ENCODE data around the gene MYO1A. TPM values are rescaled to one million over a fixed set of nuclear protein-coding genes. Genes with fewer than 3 reads are reported as not detected.

The MYO1A gene
- total and polyA plus RNA-seq, 2 of the 13 experiments (the other 11 are each of a cell fraction or from before 2014, with no cell fraction given) = 5.3 to 6.0 TPM

- TF ChIP-seq AFF4 (CRISPR knock-in tag; IDR thresholded peaks at IDR 0.05) (no peak), SMAD9 (CRISPR knock-in tag; IDR thresholded peaks at IDR 0.05) (no peak), REXO4 (CRISPR knock-in tag; IDR thresholded peaks at IDR 0.05; ENCODE audit: borderline replicate concordance) (no peak), ATM (IDR thresholded peaks at IDR 0.05; ENCODE audit: borderline replicate concordance) (no peak), ZNF574 (CRISPR knock-in tag; IDR thresholded peaks at IDR 0.05) (peak; percentile 62), NCOA5 (CRISPR knock-in tag; IDR thresholded peaks at IDR 0.05) (no peak), HOXA9 (CRISPR knock-in tag; IDR thresholded peaks at IDR 0.05; ENCODE audit: borderline replicate concordance) (peak; percentile 74), BHLHE40 (IDR thresholded peaks at IDR 0.05; ENCODE audit: low read length) (peak; percentile 100), ZNF75D (CRISPR knock-in tag; IDR thresholded peaks at IDR 0.05; ENCODE audit: borderline replicate concordance) (no peak), TGIF2 (CRISPR knock-in tag; IDR thresholded peaks at IDR 0.05) (peak; percentile 80; the same call in 1 of the 2 replicates), YEATS2 (CRISPR knock-in tag; IDR thresholded peaks at IDR 0.05; ENCODE audit: borderline replicate concordance) (peak; percentile 88; the same call in 1 of the 2 replicates), HMG20B (CRISPR knock-in tag; conservative IDR thresholded peaks at IDR 0.05) (no peak), ARID5B (CRISPR knock-in tag; IDR thresholded peaks at IDR 0.05) (peak; percentile 23; the same call in 1 of the 2 replicates), MED8 (CRISPR knock-in tag; IDR thresholded peaks at IDR 0.05; ENCODE audit: insufficient replicate concordance) (no peak), ZNF282 (IDR thresholded peaks at IDR 0.05; ENCODE audit: partially characterized antibody) (no peak), ZNF558 (CRISPR knock-in tag; IDR thresholded peaks at IDR 0.05; ENCODE audit: borderline replicate concordance) (0 out of 2 replicates have a peak, but pooled peaks have one; percentile 56), ZNF556 (CRISPR knock-in tag; IDR thresholded peaks at IDR 0.05; ENCODE audit: borderline replicate concordance) (no peak), RBFOX2 (IDR thresholded peaks at IDR 0.05; ENCODE audit: low read depth, low read length) (peak; percentile 70), POLR2AphosphoS5 (IDR thresholded peaks at IDR 0.05; ENCODE audit: low read depth, low read length) (peak; percentile 65)
Observed at GRCh38 chr12:57078519-57079404, 28.8 kb upstream of the MYO1A start, which contains the start of gene NEMP1 (continued).

Measured in HepG2 (cell line).